HepG2 (cell line): ENCODE results near the gene OSBPL3. TPM values are rescaled to one million over a fixed set of nuclear protein-coding genes. Genes with fewer than 3 reads are reported as not detected.

ENCODE experiments used
- ESRRA ChIP-seq: sonication (generic); formaldehyde crosslinking; IDR thresholded peaks from 2 replicates; pipeline ENCODE4 v1.5.1; 2020; ENCODE audit warnings: mild to moderate bottlenecking, low read depth, missing genetic modification reagents
- FOXJ3 ChIP-seq: sonication (generic); formaldehyde crosslinking; IDR thresholded peaks from 2 replicates; pipeline ENCODE4 v1.4.0; 2020; ENCODE audit warnings: missing genetic modification reagents, mild to moderate bottlenecking, borderline replicate concordance
- JUNB ChIP-seq: sonication (generic); formaldehyde crosslinking; IDR thresholded peaks from 2 replicates; pipeline ENCODE4 v1.8.0; 2022; ENCODE audit warnings: missing genetic modification reagents, mild to moderate bottlenecking, borderline replicate concordance
- KAT8 ChIP-seq: IDR thresholded peaks from 2 replicates; pipeline ENCODE4 v1.6.1; 2016; ENCODE audit warnings: missing genetic modification reagents, missing compliant biosample characterization
- NFKB2 ChIP-seq: sonication (generic); formaldehyde crosslinking; IDR thresholded peaks from 2 replicates; pipeline ENCODE4 v1.4.0; 2020; ENCODE audit warnings: missing genetic modification reagents, borderline replicate concordance
- NR2F1 ChIP-seq, 2 experiments: fragments of 450-650 bp in 1 of 2; formaldehyde crosslinking in 1 of 2; IDR thresholded peaks; 2 replicates each; pipeline versions ENCODE4 v1.5.0 to v1.6.1; 2016 to 2020; ENCODE audit warnings: mild to moderate bottlenecking in 1 of 2, missing compliant biosample characterization in 1 of 2, missing genetic modification reagents in 1 of 2, moderate library complexity in 1 of 2
- SPEN ChIP-seq: sonication (generic); formaldehyde crosslinking; IDR thresholded peaks from 2 replicates; pipeline ENCODE4 v1.5.1; 2020; ENCODE audit warnings: low read depth, mild to moderate bottlenecking, missing genetic modification reagents
- ZNF484 ChIP-seq: sonication (generic); formaldehyde crosslinking; IDR thresholded peaks from 2 replicates; pipeline ENCODE4 v1.5.1; 2020; ENCODE audit warnings: mild to moderate bottlenecking, low read depth, missing genetic modification reagents, borderline replicate concordance
- ZNF816 ChIP-seq: sonication (generic); formaldehyde crosslinking; IDR thresholded peaks from 2 replicates; pipeline ENCODE4 v1.8.0; 2022; ENCODE audit warnings: missing genetic modification reagents, mild to moderate bottlenecking, borderline replicate concordance
- polyA plus RNA-seq, 8 experiments: library from polyadenylated mRNA; depleted of rRNA in 3 of 8; stranded (reverse) in 7 of 8; unstranded in 1 of 8; fragments of >200 nt; fragmentation: Illumina TruSeq in 4 of 8; extraction: Trizol in 4 of 8; gene quantifications; 2 replicates each; pipeline versions ENCODE4 v1.2.1 to v1.2.3, GENCODE V29; 2011 to 2016; ENCODE audit warnings: low read depth in 4 of 8, missing spikeins in 1 of 8, mixed read lengths in 1 of 8; ENCODE audit not compliant: insufficient read depth in 1 of 8
- total RNA-seq, 5 experiments: library from RNA; depleted of rRNA; stranded (reverse); fragments of >200 nt; fragmentation: Illumina TruSeq; extraction: Trizol; gene quantifications; 2 replicates each; pipeline ENCODE4 v1.2.3, GENCODE V29; 2016; ENCODE audit warnings: low read depth in 1 of 5
- TF ChIP-seq, protein P1 (sequence below): sonication (generic); formaldehyde crosslinking; IDR thresholded peaks from 2 replicates; pipeline ENCODE4 v1.4.0; 2020; ENCODE audit warnings: missing genetic modification reagents, borderline replicate concordance
- TF ChIP-seq, protein P2 (sequence below): IDR thresholded peaks from 2 replicates; pipeline ENCODE4 v1.6.1; 2016; ENCODE audit warnings: missing genetic modification reagents, missing compliant biosample characterization
- TF ChIP-seq, protein P3 (sequence below): IDR thresholded peaks from 2 replicates; pipeline ENCODE4 v1.6.1; 2016; ENCODE audit warnings: low read depth, control low read depth
- TF ChIP-seq, protein P4 (sequence below): sonication (generic); formaldehyde crosslinking; IDR thresholded peaks from 2 replicates; pipeline ENCODE4 v1.4.0; 2020; ENCODE audit warnings: missing genetic modification reagents, mild to moderate bottlenecking, borderline replicate concordance
- TF ChIP-seq, protein P5 (sequence below): sonication (generic); formaldehyde crosslinking; IDR thresholded peaks from 2 replicates; pipeline ENCODE4 v1.5.1; 2020; ENCODE audit warnings: mild to moderate bottlenecking, missing genetic modification reagents
- TF ChIP-seq, protein P6 (sequence below): IDR thresholded peaks from 2 replicates; pipeline ENCODE4 v1.6.1; 2018; ENCODE audit warnings: missing genetic modification reagents, mild to moderate bottlenecking, missing compliant biosample characterization

Gene OSBPL3
- total and polyA plus RNA-seq, 2 of the 13 experiments (the other 11 are each of a cell fraction or from before 2014, with no cell fraction given) = 8.8 to 28.9 TPM

DNA sequence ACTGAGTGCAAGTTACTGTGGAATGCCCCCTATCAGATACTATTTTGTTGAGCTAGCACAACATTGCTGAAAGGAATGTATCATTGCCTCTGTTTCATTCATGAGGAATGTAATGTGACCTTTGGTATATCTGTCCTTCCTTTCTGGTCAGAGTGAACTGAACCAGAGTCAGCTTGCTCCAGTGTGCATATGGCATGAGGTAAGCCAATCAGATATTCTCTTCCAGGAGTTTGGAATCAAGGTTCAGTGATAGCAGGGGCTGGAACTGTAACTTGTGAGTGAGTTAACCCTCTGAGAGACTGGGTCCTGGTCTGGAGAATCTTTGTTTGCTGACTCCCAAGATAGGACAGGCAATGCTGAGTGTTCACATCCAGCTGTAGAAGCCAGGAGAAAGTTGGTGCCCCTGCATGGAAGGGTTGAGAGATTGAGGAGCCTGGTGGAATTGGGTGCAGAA is 45.3 kb upstream of the OSBPL3 start (continued):
- TF ChIP-seq, protein P1, sequence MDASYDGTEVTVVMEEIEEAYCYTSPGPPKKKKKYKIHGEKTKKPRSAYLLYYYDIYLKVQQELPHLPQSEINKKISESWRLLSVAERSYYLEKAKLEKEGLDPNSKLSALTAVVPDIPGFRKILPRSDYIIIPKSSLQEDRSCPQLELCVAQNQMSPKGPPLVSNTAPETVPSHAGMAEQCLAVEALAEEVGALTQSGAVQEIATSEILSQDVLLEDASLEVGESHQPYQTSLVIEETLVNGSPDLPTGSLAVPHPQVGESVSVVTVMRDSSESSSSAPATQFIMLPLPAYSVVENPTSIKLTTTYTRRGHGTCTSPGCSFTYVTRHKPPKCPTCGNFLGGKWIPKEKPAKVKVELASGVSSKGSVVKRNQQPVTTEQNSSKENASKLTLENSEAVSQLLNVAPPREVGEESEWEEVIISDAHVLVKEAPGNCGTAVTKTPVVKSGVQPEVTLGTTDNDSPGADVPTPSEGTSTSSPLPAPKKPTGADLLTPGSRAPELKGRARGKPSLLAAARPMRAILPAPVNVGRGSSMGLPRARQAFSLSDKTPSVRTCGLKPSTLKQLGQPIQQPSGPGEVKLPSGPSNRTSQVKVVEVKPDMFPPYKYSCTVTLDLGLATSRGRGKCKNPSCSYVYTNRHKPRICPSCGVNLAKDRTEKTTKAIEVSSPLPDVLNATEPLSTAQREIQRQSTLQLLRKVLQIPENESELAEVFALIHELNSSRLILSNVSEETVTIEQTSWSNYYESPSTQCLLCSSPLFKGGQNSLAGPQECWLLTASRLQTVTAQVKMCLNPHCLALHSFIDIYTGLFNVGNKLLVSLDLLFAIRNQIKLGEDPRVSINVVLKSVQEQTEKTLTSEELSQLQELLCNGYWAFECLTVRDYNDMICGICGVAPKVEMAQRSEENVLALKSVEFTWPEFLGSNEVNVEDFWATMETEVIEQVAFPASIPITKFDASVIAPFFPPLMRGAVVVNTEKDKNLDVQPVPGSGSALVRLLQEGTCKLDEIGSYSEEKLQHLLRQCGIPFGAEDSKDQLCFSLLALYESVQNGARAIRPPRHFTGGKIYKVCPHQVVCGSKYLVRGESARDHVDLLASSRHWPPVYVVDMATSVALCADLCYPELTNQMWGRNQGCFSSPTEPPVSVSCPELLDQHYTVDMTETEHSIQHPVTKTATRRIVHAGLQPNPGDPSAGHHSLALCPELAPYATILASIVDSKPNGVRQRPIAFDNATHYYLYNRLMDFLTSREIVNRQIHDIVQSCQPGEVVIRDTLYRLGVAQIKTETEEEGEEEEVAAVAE = peak; percentile 92
- TF ChIP-seq FOXJ3 (CRISPR knock-in tag) (peak; percentile 76; the same call in 1 of the 2 replicates), SPEN (CRISPR knock-in tag) (no peak), NFKB2 (CRISPR knock-in tag) (no peak), NR2F1 (CRISPR knock-in tag; IDR thresholded peaks at IDR 0.05) (0 out of 4 replicates have a peak, but pooled peaks of 1 of the 2 experiments have one; percentile 33), KAT8 (CRISPR knock-in tag) (peak; percentile 71), ZNF484 (CRISPR knock-in tag) (no peak), ZNF816 (CRISPR knock-in tag) (no peak), JUNB (CRISPR knock-in tag) (peak; percentile 48; the same call in 1 of the 2 replicates), ESRRA (CRISPR knock-in tag) (peak; percentile 72; the same call in 1 of the 2 replicates)
- TF ChIP-seq, protein P2, sequence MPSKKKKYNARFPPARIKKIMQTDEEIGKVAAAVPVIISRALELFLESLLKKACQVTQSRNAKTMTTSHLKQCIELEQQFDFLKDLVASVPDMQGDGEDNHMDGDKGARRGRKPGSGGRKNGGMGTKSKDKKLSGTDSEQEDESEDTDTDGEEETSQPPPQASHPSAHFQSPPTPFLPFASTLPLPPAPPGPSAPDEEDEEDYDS = peak; percentile 52; the same call in 1 of the 2 replicates
- TF ChIP-seq, protein P3, sequence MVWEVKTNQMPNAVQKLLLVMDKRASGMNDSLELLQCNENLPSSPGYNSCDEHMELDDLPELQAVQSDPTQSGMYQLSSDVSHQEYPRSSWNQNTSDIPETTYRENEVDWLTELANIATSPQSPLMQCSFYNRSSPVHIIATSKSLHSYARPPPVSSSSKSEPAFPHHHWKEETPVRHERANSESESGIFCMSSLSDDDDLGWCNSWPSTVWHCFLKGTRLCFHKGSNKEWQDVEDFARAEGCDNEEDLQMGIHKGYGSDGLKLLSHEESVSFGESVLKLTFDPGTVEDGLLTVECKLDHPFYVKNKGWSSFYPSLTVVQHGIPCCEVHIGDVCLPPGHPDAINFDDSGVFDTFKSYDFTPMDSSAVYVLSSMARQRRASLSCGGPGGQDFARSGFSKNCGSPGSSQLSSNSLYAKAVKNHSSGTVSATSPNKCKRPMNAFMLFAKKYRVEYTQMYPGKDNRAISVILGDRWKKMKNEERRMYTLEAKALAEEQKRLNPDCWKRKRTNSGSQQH = no peak
- TF ChIP-seq, protein P4, sequence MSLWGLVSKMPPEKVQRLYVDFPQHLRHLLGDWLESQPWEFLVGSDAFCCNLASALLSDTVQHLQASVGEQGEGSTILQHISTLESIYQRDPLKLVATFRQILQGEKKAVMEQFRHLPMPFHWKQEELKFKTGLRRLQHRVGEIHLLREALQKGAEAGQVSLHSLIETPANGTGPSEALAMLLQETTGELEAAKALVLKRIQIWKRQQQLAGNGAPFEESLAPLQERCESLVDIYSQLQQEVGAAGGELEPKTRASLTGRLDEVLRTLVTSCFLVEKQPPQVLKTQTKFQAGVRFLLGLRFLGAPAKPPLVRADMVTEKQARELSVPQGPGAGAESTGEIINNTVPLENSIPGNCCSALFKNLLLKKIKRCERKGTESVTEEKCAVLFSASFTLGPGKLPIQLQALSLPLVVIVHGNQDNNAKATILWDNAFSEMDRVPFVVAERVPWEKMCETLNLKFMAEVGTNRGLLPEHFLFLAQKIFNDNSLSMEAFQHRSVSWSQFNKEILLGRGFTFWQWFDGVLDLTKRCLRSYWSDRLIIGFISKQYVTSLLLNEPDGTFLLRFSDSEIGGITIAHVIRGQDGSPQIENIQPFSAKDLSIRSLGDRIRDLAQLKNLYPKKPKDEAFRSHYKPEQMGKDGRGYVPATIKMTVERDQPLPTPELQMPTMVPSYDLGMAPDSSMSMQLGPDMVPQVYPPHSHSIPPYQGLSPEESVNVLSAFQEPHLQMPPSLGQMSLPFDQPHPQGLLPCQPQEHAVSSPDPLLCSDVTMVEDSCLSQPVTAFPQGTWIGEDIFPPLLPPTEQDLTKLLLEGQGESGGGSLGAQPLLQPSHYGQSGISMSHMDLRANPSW (CRISPR knock-in tag) = no peak
- TF ChIP-seq, protein P5, sequence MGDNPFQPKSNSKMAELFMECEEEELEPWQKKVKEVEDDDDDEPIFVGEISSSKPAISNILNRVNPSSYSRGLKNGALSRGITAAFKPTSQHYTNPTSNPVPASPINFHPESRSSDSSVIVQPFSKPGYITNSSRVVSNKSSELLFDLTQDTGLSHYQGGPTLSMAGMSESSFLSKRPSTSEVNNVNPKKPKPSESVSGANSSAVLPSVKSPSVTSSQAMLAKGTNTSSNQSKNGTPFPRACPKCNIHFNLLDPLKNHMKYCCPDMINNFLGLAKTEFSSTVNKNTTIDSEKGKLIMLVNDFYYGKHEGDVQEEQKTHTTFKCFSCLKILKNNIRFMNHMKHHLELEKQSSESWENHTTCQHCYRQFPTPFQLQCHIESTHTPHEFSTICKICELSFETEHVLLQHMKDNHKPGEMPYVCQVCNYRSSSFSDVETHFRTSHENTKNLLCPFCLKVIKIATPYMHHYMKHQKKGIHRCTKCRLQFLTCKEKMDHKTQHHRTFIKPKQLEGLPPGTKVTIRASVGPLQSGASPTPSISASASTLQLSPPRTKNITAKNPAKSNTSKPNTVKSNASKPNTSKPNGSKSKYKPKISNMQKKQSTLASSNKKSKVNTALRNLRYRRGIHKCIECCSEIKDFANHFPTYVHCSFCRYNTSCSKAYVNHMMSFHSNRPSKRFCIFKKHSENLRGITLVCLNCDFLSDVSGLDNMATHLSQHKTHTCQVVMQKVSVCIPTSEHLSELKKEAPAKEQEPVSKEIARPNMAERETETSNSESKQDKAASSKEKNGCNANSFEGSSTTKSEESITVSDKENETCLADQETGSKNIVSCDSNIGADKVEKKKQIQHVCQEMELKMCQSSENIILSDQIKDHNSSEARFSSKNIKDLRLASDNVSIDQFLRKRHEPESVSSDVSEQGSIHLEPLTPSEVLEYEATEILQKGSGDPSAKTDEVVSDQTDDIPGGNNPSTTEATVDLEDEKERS (CRISPR knock-in tag) = no peak
- TF ChIP-seq, protein P6, sequence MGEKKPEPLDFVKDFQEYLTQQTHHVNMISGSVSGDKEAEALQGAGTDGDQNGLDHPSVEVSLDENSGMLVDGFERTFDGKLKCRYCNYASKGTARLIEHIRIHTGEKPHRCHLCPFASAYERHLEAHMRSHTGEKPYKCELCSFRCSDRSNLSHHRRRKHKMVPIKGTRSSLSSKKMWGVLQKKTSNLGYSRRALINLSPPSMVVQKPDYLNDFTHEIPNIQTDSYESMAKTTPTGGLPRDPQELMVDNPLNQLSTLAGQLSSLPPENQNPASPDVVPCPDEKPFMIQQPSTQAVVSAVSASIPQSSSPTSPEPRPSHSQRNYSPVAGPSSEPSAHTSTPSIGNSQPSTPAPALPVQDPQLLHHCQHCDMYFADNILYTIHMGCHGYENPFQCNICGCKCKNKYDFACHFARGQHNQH (CRISPR knock-in tag) = peak; percentile 23; the same call in 1 of the 2 replicates
